ENCODE data around the gene NAA20. TPM values are rescaled to one million over a fixed set of nuclear protein-coding genes. Genes with fewer than 3 reads are reported as not detected.

The NAA20 gene
- total RNA-seq, result 27.5 TPM

DNA sequence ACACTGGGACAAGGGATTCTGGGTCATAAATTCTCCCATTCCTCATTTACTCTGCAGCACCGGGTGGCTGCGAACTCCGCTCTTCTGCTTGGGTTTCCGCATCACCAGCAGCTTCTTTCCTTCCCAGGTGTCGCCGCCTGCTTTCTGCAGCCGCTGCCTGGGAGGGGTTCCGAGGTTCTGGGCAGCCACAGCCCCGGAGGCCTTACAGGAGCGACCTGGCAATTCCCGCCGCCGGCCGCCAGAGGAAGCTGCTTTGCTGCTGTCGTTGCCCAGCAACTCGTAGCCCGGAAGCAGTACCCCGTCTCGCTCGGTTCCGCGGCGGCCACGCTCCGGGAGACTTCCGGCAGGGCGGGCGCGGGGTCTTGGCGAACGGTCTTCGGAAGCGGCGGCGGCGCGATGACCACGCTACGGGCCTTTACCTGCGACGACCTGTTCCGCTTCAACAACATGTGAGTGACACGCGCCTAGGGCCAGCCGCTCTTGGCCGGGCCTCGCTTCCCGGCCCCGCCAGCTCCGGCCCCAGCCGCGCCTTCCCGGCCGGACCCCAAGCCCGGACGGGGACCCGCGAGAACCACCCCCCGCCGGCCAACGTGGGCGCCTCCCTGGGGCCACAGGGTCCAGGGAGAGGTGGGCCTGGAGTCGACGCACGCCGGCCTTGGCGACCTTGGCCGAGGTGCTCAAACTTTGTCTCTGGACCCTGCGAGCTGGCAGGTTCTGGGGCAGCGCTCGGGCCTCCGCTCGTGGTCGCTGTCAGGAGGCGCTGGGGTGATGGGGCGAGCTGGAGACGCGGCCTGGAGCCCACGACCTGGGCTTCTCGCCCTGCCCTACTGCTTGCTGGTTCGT lies at the start of gene NAA20:
Gene NAA20, plus strand, starts transcription at position 362 of the 843 bp plus-strand sequence. Its CDS starts 35 bp downstream, at position 397.
- DNase-seq (ENCODE audit: low read depth in 2 of 3, low spot score in 2 of 3), result peak; percentile 66 to 92 (median 90)

- no peak for DNase-seq (ENCODE audit: low read depth in 2 of 3, low spot score in 2 of 3)
These were observed 49.7 kb upstream of the NAA20 start for GRCh38 chr20:19967445-19967844.

GRCh38 chr20:19968028-19968427 lies 49.1 kb upstream of the NAA20 start:
- DNase-seq (ENCODE audit: low read depth in 2 of 3, low spot score in 2 of 3), result no peak

- DNase-seq (ENCODE audit: low read depth in 2 of 3, low spot score in 2 of 3), result no peak
These were observed 48.6 kb upstream of the NAA20 start for GRCh38 chr20:19968466-19969073.

- DNase-seq (ENCODE audit: low read depth in 2 of 3, low spot score in 2 of 3), result no peak
These were observed 48.1 kb upstream of the NAA20 start for GRCh38 chr20:19969106-19969505.

DNA sequence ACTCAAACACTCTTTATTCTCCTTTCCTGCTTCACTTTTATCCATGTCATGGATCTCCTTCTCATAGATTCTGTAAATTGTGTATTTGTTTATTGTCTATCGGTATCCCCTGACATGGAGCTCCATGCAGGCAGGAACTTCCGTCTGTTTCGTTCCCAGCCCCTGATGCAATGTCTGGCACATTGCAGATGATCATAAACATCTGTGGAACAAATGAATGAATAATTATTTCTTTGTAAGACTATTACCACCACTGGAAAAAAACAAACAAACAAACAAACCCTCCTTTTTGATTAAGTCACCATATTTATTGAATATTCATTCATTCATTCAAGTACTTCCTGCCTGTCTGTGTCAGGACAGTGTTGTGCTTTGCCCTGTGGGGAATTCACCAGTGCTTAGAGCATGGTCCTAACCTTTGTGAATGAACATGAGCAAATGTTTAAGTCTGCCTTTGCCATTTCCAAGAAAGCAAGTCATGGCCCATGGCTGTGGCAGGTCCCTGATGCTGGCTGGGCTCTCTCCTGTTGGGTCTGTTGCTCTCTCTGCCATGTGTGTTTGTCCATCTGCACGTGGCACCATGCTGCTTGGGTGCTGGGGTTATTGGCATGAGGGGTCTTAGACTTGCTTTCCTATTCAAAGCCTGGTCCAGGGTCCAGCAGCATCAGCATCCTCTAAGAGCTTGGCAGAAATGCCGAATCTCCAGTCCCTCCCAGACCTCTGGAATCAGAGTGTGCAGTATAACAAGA lies 47.5 kb upstream of the NAA20 start:
- DNase-seq (ENCODE audit: low read depth in 2 of 3, low spot score in 2 of 3), result no peak

- no peak for DNase-seq (ENCODE audit: low read depth in 2 of 3, low spot score in 2 of 3)
These were observed 46.9 kb upstream of the NAA20 start for GRCh38 chr20:19970256-19970765.

- no peak for DNase-seq (ENCODE audit: low read depth in 2 of 3, low spot score in 2 of 3)
These were observed 46.0 kb upstream of the NAA20 start for GRCh38 chr20:19971116-19971515.

DNA sequence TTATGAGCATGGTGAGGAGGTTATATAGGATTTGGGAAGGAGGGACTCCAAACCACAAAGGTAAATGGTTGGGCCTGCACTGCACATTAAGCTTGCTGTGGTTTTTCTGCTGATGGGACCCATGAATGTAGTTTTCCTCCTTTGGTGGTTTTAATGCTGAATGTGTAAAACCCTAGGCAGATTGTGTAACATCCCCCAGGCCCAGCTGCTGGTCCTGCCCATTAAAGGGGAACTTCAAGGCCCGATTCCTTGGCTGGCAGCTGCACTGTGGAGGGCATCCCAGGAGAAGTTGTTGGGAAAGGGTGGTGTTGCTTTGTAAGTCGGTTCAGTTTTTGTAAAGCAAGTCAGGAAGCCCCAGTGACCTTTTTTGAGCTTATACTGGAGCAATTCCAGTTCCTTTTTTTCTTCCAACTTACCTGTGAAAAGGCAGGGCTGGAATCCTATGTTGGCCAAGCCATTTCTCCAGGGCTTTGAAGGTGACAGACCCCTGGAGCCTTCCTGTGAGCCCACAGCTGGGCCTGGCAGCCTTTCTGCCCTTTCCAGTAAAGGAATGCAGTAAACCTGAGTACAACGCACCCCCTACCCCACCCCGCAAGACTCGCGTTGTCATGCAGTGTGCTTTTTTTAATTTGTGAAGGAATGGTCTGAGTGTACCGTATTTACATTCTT lies 43.1 kb upstream of the NAA20 start:
- DNase-seq (ENCODE audit: low read depth in 2 of 3, low spot score in 2 of 3), result peak in 1 of 3 donors; percentile 43

DNA sequence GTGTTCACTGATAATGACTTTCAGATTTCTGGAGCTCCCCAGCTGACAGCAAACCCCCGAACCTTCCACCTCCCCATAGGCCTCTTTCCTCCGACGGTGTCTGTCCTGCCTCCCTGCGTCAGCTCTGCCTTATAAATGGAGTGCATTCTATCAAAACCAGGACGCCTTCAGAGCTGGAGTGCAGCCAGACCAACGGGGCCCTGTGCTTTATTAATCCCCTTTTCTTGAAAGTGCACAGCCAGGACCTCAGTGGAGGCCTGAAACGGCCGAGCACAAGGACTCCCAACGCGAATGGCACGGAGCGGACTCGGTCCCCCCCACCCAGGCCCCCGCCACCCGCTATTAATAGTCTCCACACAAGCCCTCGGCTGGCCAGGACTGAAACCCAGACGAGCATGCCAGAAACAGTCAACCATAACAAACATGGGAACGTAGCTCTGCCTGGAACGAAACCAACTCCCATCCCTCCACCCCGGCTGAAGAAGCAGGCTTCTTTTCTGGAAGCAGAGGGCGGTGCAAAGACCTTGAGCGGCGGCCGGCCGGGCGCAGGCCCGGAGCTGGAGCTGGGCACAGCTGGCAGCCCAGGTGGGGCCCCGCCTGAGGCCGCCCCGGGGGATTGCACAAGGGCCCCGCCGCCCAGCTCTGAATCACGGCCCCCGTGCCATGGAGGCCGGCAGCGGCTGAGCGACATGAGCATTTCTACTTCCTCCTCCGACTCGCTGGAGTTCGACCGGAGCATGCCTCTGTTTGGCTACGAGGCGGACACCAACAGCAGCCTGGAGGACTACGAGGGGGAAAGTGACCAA lies 42.3 kb upstream of the NAA20 start:
- no peak for DNase-seq (ENCODE audit: low read depth in 2 of 3, low spot score in 2 of 3)

GRCh38 chr20:19975436-19975799 lies 41.7 kb upstream of the NAA20 start:
- no peak for DNase-seq (ENCODE audit: low read depth in 2 of 3, low spot score in 2 of 3)

DNA sequence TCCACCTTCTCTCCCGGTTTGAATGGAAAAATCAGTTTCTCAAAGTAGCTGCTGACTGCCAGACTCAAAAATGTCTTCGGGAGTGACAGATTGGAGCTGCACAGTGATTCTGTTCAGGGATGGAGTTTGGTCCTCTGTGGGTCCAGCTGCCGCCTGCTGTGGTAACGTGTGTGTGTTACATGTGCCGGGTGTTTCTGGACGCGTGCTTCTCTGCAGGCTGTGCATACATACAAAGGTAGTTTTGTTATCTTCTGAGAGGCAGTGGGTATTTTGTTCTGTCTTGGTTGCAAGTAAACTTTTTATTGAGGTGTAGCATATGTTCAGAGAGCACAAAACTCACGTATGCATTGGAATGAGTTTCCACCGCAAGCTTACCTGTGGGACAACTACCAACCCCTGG lies 41.3 kb upstream of the NAA20 start:
- DNase-seq (ENCODE audit: low read depth in 2 of 3, low spot score in 2 of 3), result no peak

DNA sequence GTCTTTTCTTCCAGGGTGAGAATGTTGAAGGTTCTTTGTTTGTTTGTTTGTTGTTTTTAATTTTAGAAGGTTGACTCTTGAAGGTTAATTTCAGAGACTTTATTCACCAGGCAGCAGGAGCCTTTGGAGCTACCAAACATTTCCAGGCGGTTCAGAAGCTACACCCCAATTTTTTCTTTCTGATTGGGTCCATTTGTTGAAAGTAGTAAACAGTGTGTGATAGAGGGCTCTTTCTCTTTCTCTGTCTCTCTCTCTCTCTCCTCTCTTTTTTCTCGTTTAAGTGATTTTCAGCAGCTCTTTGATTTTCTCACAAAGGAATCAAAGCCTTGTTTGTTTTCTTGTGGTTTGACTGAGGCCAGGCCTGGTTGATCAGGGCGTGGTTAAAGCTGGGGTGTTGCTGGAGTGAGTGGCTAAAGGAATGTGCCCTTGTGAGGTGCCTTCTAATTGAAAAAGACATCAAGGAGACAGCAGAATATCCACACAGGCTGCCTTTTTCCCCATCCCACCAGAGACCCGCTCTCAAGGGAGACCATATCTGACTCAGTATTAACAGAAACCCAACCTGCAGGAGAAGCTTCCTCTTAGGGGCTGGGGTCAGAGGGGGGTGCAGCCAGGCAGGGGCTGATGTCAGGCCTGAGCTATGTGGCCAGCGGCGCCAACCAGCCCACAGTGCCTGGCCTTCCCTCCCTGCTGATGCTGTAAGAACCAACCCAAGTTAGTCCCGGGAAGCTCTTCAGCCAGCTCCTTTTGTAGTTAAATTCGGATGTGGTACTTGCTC lies 40.4 kb upstream of the NAA20 start:
- no peak for DNase-seq (ENCODE audit: low read depth in 2 of 3, low spot score in 2 of 3)

- DNase-seq (ENCODE audit: low read depth in 2 of 3, low spot score in 2 of 3), result no peak
These were observed 39.8 kb upstream of the NAA20 start for GRCh38 chr20:19977373-19977770.

DNA sequence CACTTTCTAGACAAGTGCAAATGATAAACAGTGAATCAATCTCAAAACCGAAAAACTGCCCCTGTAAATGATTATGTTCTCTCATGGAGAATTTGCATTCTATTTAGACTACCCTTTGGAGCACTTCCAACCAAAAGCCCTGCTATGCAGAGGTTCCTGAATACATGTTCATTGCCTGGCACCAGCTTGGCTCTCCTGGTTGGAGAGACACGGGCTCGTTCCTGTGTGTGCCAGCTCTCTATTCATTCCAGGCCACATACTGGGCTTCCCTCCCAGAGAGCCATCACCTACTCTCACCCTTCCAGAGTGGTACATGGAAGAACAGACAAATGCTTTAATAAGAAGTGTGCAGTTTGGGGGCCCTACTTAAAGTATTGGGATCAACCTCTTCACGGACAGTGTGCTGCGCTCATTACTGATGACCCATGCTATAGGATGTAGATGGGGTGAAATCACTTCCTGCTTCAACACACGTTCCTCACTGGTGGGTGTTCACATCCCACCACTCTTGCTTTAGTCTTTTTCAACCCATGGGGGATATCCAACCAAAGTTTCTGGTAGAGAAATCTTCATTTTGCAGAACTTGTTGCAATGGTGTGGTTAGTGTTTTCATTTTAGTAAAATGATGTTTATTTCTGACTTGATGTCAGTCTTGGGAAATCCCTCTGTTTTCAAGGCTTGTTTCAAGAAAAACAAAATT lies 38.5 kb upstream of the NAA20 start:
- DNase-seq (ENCODE audit: low read depth in 2 of 3, low spot score in 2 of 3), result no peak

- DNase-seq (ENCODE audit: low read depth in 2 of 3, low spot score in 2 of 3), result no peak
These were observed 36.1 kb upstream of the NAA20 start for GRCh38 chr20:19981031-19981451.

DNA sequence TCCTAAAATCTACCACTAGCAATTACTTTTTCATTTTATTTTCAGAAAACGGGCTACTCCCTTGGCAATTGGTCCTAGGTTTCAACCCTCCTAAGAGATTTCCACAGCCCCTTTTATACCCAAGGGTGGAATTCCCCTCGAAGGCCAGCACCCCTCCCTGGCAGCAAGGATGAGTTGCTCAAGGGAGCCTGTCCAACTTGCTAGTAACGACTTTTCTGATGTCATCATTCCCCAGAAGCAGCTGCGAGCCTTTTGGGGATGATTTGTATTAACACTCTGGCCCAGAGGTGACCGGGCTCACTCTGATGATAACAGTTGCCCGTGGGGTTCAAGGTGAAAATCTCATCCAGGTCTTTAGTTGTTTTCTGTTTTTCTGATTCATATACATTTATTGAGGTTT lies 30.7 kb upstream of the NAA20 start:
- DNase-seq (ENCODE audit: low read depth in 2 of 3, low spot score in 2 of 3), result no peak

GRCh38 chr20:19987046-19987445 lies 30.1 kb upstream of the NAA20 start:
- DNase-seq (ENCODE audit: low read depth in 2 of 3, low spot score in 2 of 3), result no peak

- no peak for DNase-seq (ENCODE audit: low read depth in 2 of 3, low spot score in 2 of 3)
These were observed 26.3 kb upstream of the NAA20 start for GRCh38 chr20:19990850-19991249.
